HCT116 (cell line): Measurements from ENCODE around the gene DACT3.

Source experiments
- CEBPB ChIP-seq: IDR thresholded peaks from 2 replicates; pipeline ENCODE4 v1.6.1; 2012; ENCODE audit warnings: low read depth
- ELF1 ChIP-seq: IDR thresholded peaks from 2 replicates; pipeline ENCODE4 v1.6.1; 2012; ENCODE audit warnings: low read depth, borderline replicate concordance
- EZH2 ChIP-seq: fragments of 200-600 bp; sonication (generic); IDR thresholded peaks from 2 replicates; pipeline ENCODE4 v1.6.1; 2017; ENCODE audit warnings: antibody characterized with exemption, mixed run types
- EZH2phosphoT487 ChIP-seq: fragments of 200-600 bp; IDR thresholded peaks from 2 replicates; pipeline ENCODE4 v1.6.1; 2018; ENCODE audit warnings: antibody characterized with exemption, borderline replicate concordance
- POLR2A ChIP-seq: IDR thresholded peaks from 2 replicates; pipeline ENCODE4 v1.7.0; 2011; ENCODE audit warnings: borderline replicate concordance; ENCODE audit not compliant: insufficient read depth, insufficient read length; ENCODE audit errors: extremely low read depth
- POLR2AphosphoS5 ChIP-seq: IDR thresholded peaks from 2 replicates; pipeline ENCODE4 v1.6.1; 2011; ENCODE audit warnings: mild to moderate bottlenecking, low read depth, low read length, moderate library complexity
- SIN3A ChIP-seq: IDR thresholded peaks from 2 replicates; pipeline ENCODE4 v1.6.1; 2012; ENCODE audit warnings: low read depth
- SP1 ChIP-seq: IDR thresholded peaks from 2 replicates; pipeline ENCODE4 v1.6.1; 2012; ENCODE audit warnings: low read depth
- YY1 ChIP-seq: IDR thresholded peaks from 2 replicates; pipeline ENCODE4 v1.6.1; 2011; ENCODE audit warnings: low read length, low read depth, moderate library complexity, mild to moderate bottlenecking; ENCODE audit not compliant: insufficient replicate concordance; ENCODE audit errors: extremely low read depth
- TF ChIP-seq, protein P1 (sequence below), 3 experiments: fragments of 200-600 bp in 1 of 3; sonication (generic) in 1 of 3; IDR thresholded peaks in 2 of 3; conservative IDR thresholded peaks in 1 of 3; 2 replicates each; pipeline ENCODE4 v1.5.1; 2012 to 2017; ENCODE audit warnings: low read depth in 2 of 3, low read length in 2 of 3, antibody characterized with exemption in 1 of 3, borderline replicate concordance in 1 of 3, control low read depth in 1 of 3, mild to moderate bottlenecking in 1 of 3, mixed read lengths in 1 of 3, mixed run types in 1 of 3, moderate library complexity in 1 of 3; ENCODE audit not compliant: insufficient read depth in 1 of 3
- TF ChIP-seq, protein P2 (sequence below): IDR thresholded peaks from 2 replicates; pipeline ENCODE4 v1.6.1; 2012; ENCODE audit warnings: low read depth
- TF ChIP-seq, protein P3 (sequence below): IDR thresholded peaks from 2 replicates; pipeline ENCODE4 v1.6.1; 2012

DNA sequence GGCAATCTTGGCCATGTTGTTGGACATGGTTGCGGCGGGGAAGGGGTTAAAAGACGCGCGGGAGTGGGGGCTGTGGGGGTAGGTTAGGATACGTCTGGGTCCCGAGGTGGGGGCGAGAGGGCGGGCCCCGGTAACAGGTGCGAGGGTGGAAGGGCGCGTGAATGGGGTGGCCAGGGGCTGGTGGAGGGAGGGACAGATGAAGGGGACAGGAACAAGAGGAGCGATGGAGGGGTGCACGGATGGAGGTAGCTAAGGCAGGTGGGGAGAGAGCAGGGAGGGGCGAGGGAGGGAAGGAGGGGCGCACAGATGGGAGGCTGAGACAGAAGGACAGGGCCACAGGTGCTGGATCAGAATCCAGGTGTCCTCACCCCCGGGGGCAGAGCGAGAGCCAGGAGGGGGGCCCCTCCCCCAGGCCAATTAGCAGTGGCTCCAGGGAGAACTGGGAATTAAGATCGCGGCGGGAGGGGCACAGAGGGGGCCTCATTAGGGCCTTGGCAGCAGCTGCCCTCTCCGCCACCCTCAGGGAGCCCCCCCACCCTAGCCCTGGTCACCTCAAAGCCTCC is 26.2 kb downstream of the DACT3 start:
- TF ChIP-seq, protein P1, sequence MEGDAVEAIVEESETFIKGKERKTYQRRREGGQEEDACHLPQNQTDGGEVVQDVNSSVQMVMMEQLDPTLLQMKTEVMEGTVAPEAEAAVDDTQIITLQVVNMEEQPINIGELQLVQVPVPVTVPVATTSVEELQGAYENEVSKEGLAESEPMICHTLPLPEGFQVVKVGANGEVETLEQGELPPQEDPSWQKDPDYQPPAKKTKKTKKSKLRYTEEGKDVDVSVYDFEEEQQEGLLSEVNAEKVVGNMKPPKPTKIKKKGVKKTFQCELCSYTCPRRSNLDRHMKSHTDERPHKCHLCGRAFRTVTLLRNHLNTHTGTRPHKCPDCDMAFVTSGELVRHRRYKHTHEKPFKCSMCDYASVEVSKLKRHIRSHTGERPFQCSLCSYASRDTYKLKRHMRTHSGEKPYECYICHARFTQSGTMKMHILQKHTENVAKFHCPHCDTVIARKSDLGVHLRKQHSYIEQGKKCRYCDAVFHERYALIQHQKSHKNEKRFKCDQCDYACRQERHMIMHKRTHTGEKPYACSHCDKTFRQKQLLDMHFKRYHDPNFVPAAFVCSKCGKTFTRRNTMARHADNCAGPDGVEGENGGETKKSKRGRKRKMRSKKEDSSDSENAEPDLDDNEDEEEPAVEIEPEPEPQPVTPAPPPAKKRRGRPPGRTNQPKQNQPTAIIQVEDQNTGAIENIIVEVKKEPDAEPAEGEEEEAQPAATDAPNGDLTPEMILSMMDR (IDR thresholded peaks at IDR 0.05 in 2 of 3, conservative IDR thresholded peaks at IDR 0.05 in 1 of 3; ENCODE audit: borderline replicate concordance in 1 of 3, insufficient read depth in 1 of 3, low read depth in 2 of 3, low read length in 2 of 3): no peak
- TF ChIP-seq POLR2A (no peak), ELF1 (no peak), CEBPB (no peak), EZH2 (no peak), POLR2AphosphoS5 (no peak), SP1 (no peak), SIN3A (no peak), YY1 (no peak), EZH2phosphoT487 (no peak)
- TF ChIP-seq, protein P2, sequence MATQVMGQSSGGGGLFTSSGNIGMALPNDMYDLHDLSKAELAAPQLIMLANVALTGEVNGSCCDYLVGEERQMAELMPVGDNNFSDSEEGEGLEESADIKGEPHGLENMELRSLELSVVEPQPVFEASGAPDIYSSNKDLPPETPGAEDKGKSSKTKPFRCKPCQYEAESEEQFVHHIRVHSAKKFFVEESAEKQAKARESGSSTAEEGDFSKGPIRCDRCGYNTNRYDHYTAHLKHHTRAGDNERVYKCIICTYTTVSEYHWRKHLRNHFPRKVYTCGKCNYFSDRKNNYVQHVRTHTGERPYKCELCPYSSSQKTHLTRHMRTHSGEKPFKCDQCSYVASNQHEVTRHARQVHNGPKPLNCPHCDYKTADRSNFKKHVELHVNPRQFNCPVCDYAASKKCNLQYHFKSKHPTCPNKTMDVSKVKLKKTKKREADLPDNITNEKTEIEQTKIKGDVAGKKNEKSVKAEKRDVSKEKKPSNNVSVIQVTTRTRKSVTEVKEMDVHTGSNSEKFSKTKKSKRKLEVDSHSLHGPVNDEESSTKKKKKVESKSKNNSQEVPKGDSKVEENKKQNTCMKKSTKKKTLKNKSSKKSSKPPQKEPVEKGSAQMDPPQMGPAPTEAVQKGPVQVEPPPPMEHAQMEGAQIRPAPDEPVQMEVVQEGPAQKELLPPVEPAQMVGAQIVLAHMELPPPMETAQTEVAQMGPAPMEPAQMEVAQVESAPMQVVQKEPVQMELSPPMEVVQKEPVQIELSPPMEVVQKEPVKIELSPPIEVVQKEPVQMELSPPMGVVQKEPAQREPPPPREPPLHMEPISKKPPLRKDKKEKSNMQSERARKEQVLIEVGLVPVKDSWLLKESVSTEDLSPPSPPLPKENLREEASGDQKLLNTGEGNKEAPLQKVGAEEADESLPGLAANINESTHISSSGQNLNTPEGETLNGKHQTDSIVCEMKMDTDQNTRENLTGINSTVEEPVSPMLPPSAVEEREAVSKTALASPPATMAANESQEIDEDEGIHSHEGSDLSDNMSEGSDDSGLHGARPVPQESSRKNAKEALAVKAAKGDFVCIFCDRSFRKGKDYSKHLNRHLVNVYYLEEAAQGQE: no peak
- TF ChIP-seq, protein P3, sequence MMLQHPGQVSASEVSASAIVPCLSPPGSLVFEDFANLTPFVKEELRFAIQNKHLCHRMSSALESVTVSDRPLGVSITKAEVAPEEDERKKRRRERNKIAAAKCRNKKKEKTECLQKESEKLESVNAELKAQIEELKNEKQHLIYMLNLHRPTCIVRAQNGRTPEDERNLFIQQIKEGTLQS: no peak
